Testis (tissue), 3 donors: ENCODE measurements around the gene GMPS. TPM values are rescaled to one million over a fixed set of nuclear protein-coding genes. Genes with fewer than 3 reads are reported as not detected.

Experiments
- DNase-seq: peaks from one replicate; pipeline ENCODE4 v3.0.0-alpha.2; 2019
- H3K27ac ChIP-seq, 2 donors: fragments of 200-600 bp; sonication (generic); one replicate each; pipeline ENCODE4 v1.5.1; 2019
- H3K27me3 ChIP-seq: fragments of 200-600 bp; sonication (generic); one replicate; pipeline ENCODE4 v1.5.1; 2019
- H3K36me3 ChIP-seq: fragments of 200-600 bp; sonication (generic); one replicate; pipeline ENCODE4 v1.5.1; 2017; ENCODE audit warnings: low read depth; ENCODE audit errors: missing control alignments
- H3K4me1 ChIP-seq: fragments of 200-600 bp; sonication (generic); one replicate; pipeline ENCODE4 v1.5.1; 2019
- H3K4me3 ChIP-seq, 2 donors: fragments of 200-600 bp; sonication (generic); one replicate each; pipeline ENCODE4 v1.5.1; 2017 to 2019
- H3K9me3 ChIP-seq: fragments of 200-600 bp; sonication (generic); one replicate; pipeline ENCODE4 v1.5.1; 2017
- POLR2A ChIP-seq: fragments of 450-650 bp; IDR thresholded peaks from one replicate; pipeline ENCODE4 v1.6.1; 2017; ENCODE audit warnings: antibody characterized with exemption, mild to moderate bottlenecking, moderate library complexity
- WGBS, 2 donors: methylation state at CpG; one replicate each; pipeline ENCODE4 v1.1.5; 2018; 5-methylcytosine and 5-hydroxymethylcytosine counted together
- intact Hi-C: fragments of 100-400 bp; cut with DNase I; formaldehyde crosslinking; loops from one replicate; pipeline ENCODE4 v1.15.1; 2023; ENCODE audit warnings: low total_unique reads
- polyA plus RNA-seq: library from polyadenylated mRNA; stranded (reverse); fragments of 350-450 nt; fragmentation: Illumina TruSeq; extraction: RNeasy Lipid Tissue Mini Kit (QIAGEN cat#74804); gene quantifications from one replicate; pipeline ENCODE4 v1.2.3, GENCODE V29; 2014; ENCODE audit warnings: low read depth, low replicate concordance; ENCODE audit not compliant: insufficient read depth
- total RNA-seq, 2 donors: library from RNA; depleted of rRNA; stranded (reverse); fragments of >200 nt; gene quantifications; one replicate each; pipeline ENCODE4 v1.2.3, GENCODE V29; 2016
- TF ChIP-seq, protein P1 (sequence below), 3 experiments: fragments of 450-650 bp in 2 of 3; fragments of 200-600 bp in 1 of 3; sonication (generic) in 1 of 3; IDR thresholded peaks; one replicate each; pipeline ENCODE4 v1.5.1; 2016 to 2019; ENCODE audit warnings: antibody characterized with exemption in 3 of 3, mild to moderate bottlenecking in 2 of 3, moderate library complexity in 1 of 3

Gene GMPS
- total and polyA plus RNA-seq, 3 donors from 2014 or later: 90.2 to 259 (median 129) TPM

- intact Hi-C loops: no loop called here
- Histone ChIP-seq H3K4me3 (no peak overlapping the region), H3K27ac (peak overlapping the region; percentile 29 to 99), H3K36me3 (no peaks in the 10 kb centered on the region), H3K9me3 (no peaks in the 10 kb centered on the region), H3K4me1 (peaks cover 14% of the 10 kb centered on the region), H3K27me3 (no peaks in the 10 kb centered on the region)
- no peak for TF ChIP-seq POLR2A
- TF ChIP-seq, protein P1, sequence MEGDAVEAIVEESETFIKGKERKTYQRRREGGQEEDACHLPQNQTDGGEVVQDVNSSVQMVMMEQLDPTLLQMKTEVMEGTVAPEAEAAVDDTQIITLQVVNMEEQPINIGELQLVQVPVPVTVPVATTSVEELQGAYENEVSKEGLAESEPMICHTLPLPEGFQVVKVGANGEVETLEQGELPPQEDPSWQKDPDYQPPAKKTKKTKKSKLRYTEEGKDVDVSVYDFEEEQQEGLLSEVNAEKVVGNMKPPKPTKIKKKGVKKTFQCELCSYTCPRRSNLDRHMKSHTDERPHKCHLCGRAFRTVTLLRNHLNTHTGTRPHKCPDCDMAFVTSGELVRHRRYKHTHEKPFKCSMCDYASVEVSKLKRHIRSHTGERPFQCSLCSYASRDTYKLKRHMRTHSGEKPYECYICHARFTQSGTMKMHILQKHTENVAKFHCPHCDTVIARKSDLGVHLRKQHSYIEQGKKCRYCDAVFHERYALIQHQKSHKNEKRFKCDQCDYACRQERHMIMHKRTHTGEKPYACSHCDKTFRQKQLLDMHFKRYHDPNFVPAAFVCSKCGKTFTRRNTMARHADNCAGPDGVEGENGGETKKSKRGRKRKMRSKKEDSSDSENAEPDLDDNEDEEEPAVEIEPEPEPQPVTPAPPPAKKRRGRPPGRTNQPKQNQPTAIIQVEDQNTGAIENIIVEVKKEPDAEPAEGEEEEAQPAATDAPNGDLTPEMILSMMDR (IDR thresholded peaks at IDR 0.05): no peak
- 65 to 68% methylated on average over 8 of the region's 8 CpGs for WGBS, 2 donors
- DNase-seq: no peak
These were observed 2.6 kb downstream of the GMPS start for GRCh38 chr3:155872904-155873646.

- WGBS, 2 donors: 54 to 60% methylated on average over 3 of the region's 3 CpGs
- Histone ChIP-seq H3K36me3 (no peaks in the 10 kb centered on the region), H3K27me3 (no peaks in the 10 kb centered on the region), H3K4me3 (no peak overlapping the region), H3K27ac (no peak overlapping the region), H3K4me1 (peaks cover 14% of the 10 kb centered on the region), H3K9me3 (no peaks in the 10 kb centered on the region)
- TF ChIP-seq, protein P1 (IDR thresholded peaks at IDR 0.05): no peak
- TF ChIP-seq POLR2A: no peak
- intact Hi-C loops: no loop called here
- no peak for DNase-seq
These were observed 5.6 kb downstream of the GMPS start for GRCh38 chr3:155876037-155876436.

GRCh38 chr3:155876503-155876902, 6.1 kb downstream of the GMPS start:
- WGBS, 2 donors: 66 to 81% methylated on average over 2 of the region's 2 CpGs
- H3K4me1 ChIP-seq: peaks cover 14% of the 10 kb centered on the region
- TF ChIP-seq POLR2A: no peak
- TF ChIP-seq, protein P1 (IDR thresholded peaks at IDR 0.05): no peak
- H3K4me3 ChIP-seq: no peak overlapping the region
- no peak overlapping the region for H3K27ac ChIP-seq
- no peak for DNase-seq
- no peaks in the 10 kb centered on the region for H3K36me3 ChIP-seq
- intact Hi-C loops: no loop called here
- no peaks in the 10 kb centered on the region for H3K9me3 ChIP-seq
- H3K27me3 ChIP-seq: no peaks in the 10 kb centered on the region

DNA sequence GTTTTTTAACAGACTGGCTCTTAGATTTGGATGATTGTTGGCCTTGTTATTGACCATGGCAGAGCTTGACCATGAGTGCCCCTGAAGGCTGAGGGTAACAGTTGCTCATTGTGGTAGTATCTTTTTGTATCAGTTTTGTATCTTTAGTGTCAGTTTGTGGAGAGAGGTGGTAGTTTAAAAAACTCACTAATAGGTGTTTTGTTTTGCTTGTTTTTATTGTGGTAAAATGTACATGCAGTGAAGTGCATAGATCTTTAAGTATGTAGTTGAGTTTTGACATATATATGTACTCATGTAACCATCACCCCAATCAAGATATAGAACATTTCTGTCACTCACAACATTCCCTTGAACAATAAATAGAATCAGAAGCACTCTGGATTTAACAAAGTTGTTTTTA, 9.8 kb downstream of the GMPS start:
- no peaks in the 10 kb centered on the region for H3K27me3 ChIP-seq
- H3K4me1 ChIP-seq: no peaks in the 10 kb centered on the region
- no peaks in the 10 kb centered on the region for H3K9me3 ChIP-seq
- no peak for DNase-seq
- TF ChIP-seq, protein P1 (IDR thresholded peaks at IDR 0.05): no peak
- no peak for TF ChIP-seq POLR2A
- intact Hi-C loops: no loop called here
- H3K27ac ChIP-seq: no peak overlapping the region
- H3K4me3 ChIP-seq: no peak overlapping the region
- no peaks in the 10 kb centered on the region for H3K36me3 ChIP-seq

DNA sequence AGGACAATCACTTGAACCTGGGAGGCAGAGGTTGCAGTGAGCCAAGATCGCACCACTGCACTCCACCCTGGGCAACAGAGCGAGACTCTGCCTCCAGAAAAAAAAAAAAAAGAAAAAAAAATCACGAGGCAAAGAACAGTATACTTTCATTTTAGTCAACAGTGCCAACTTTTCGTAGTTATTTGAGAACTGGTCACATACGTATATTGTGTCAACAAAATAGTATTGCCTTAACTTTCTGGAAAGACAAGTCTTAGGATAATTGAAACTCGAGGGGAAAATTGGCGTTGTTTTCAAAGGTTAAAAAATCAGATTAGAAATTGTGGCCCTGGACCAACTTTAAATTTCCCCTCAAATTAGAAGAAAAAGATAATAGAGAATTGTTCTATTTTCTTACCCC, 13.8 kb downstream of the GMPS start:
- H3K27ac ChIP-seq: no peak overlapping the region
- H3K4me1 ChIP-seq: no peaks in the 10 kb centered on the region
- no peaks in the 10 kb centered on the region for H3K27me3 ChIP-seq
- H3K4me3 ChIP-seq: no peak overlapping the region
- no peaks in the 10 kb centered on the region for H3K36me3 ChIP-seq
- WGBS, 2 donors: 88 to 91% methylated on average over 7 of the region's 7 CpGs
- TF ChIP-seq POLR2A: no peak
- TF ChIP-seq, protein P1 (IDR thresholded peaks at IDR 0.05): no peak
- intact Hi-C loops: no loop called here
- H3K9me3 ChIP-seq: no peaks in the 10 kb centered on the region
- no peak for DNase-seq
